Stimulated activated CD4-positive, alpha-beta T cell treated with anti-CD3 and anti-CD28 coated beads, Interleukin-2, amount 100 ng/mL, for 4 hours (primary cell): ENCODE measurements around the gene PLPPR4.
"Not testable (repeated sequence)": the region's sequence is repeated elsewhere in the genome, so short reads cannot be mapped to it uniquely, and the experiment has no call there.

Source experiments
- DNase-seq: peaks from one replicate; pipeline ENCODE4 v3.0.0-alpha.2; 2020; ENCODE audit warnings: low read depth

The PLPPR4 gene

DNA sequence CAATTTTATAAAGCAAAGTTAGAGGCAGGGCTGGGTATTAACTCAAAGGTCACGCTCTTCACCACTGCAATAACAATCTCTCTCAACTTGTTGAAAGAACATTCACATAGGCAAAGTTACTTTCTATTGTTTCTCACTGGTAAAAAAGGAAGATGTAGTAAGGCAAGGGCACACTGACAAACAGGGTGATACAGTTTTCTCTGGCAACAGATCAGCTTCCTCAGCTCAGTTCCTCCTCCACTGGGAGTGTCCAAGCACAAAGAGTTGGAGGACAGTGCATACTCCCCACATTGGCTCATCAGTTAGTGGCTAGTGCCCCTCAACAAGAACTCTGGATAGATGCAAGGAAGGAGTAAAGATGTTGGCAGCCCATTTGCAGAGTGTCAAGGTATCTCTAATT lies 3.7 kb downstream of the PLPPR4 start:
- DNase-seq = no peak

DNA sequence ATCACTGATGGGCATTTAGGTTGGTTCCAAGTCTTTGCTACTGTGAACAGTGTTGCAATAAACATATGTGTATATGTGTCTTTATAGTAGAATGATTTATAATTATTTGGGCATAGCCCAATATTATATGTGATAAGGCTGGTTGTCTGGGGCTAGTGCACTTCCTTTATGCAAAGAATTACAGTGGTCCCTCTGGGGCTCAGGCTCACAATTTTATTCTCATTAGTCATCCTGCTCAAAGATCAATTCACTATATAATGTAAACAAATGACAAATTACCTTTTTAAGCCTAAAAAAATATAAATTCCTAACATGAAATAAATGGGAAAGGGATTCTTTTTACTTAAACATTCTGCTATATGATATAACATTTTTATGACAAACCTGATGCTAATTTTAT lies 5.0 kb downstream of the PLPPR4 start:
- no peak for DNase-seq

DNA sequence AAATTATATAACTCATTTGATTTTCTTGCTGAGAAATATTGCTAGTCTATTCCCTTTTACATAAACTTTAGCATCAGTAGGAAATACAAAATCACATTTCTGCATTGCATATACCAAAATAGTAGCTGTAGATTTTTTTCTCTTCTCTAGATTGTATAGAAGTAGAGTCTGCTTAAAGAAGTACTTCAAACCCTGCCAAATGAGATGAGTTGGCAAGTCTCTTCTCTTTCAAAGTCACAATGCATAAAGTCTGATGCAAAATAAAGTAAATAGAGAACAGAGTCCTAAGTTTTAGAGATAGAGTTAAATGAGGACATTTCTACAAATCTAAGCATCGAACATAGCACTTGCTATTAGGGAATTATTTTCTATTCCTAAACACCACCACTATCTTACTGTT lies 6.4 kb downstream of the PLPPR4 start:
- no peak for DNase-seq

DNA sequence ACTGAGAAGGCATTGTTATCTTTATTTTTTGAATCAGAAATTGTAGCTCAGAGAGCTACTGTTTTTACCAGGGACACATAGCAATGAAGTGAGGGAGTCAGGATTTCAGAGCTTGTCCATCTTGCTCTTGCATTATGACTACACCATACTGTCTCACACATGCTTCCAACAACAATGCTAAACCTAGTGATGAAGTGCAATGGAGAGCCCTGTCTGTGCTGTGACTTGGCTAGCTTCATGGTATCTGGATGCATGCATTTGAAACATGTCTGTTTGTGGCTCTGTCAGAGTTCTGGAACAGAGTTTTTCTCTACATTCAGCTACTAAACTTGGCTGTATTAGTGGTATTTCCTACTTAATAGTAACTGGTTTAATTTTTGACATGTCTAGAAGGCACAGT lies 7.0 kb downstream of the PLPPR4 start:
- DNase-seq = no peak

DNA sequence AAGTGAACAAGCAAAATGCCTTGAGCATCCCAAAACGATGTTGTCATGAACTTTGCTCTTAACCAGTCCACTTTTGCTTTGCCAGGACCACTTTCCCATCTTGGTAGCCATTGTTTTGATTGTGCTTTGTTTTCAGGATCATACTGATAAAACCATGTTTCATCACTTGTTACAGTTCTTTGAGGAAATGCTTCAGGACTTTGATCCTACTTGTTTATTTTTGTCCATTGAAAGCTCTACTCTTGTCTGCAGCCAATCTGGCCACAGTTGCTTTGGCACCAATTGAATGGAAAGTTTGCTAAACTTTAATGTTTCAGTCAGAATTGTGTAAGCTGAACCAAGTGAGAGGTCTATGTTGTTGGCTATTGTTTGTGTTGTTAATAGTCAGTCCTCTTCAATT lies 12.8 kb downstream of the PLPPR4 start:
- DNase-seq = no peak

DNA sequence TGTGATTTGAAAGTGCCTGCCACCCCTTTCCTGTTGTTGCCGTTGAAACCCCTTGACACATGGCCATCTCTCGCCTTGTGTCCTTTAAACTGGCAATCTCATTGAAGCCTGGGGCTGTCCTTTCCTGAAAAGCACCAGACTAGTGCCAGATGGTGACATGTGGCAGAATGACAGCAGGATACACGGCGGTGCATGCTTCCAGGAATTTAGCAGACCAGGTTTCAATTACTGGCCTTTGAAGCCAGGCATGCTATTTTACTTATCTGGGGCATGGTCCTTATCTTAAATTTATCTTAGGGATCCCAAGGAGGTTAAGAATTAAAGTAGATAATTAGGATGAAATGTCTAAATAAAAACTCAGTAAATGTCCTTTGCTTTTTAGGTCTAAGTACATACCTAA lies 15.2 kb downstream of the PLPPR4 start:
- DNase-seq = no peak

DNA sequence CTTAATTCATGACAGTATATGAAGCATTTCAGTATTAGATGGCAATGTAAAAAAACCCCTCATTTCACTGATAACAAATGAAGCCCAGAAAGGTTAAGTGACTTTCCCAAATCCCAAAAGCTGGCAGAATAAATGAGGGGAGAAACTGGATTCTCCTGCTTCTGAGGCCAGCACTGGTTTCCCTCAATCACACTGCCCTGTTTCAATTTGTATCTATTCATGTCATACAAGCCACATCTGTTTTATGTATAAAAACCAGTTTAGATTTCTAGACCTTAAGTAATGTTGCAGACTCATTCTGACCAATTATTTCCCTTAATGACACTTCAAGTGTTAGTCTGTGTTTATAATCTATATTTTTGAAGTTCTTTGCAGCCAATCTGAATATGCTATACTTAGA lies 16.8 kb downstream of the PLPPR4 start:
- no peak for DNase-seq

DNA sequence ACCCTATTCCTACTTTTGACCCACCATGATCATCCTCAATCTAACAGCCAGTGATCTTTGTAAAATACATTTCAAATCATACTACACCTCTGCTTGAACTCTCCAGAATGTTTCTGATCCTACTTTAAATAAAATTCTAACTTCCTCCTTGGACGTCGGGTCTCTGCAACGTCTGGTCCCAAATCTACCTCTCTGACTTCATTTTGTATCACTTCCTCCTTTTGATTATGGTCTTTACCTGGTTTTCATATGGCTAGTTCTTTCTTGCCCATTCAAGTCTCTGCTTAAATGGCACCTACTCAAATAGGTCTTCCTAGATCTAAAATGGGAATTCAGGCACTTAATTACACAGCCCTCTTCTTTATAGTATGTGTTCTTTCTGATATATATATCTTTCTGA lies 18.2 kb downstream of the PLPPR4 start:
- no peak for DNase-seq

DNA sequence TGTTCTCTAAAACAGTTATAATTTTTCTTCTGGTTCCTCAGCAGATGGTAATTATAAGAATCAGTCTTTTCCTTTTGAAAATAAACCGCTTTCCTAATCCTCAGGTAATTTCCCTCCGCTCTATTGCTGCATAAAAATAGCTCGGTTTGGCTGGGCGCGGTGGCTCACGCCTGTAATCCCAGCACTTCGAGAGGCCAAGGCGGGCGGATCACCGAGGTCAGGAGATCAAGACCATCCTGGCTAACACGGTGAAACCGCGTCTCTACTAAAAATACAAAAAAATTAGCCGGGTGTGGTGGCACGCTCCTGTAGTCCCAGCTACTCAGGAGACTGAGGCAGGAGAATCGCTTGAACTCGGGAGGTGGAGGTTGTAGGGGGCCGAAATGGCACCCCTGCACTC lies 19.2 kb downstream of the PLPPR4 start:
- DNase-seq = not testable (repeated sequence)

DNA sequence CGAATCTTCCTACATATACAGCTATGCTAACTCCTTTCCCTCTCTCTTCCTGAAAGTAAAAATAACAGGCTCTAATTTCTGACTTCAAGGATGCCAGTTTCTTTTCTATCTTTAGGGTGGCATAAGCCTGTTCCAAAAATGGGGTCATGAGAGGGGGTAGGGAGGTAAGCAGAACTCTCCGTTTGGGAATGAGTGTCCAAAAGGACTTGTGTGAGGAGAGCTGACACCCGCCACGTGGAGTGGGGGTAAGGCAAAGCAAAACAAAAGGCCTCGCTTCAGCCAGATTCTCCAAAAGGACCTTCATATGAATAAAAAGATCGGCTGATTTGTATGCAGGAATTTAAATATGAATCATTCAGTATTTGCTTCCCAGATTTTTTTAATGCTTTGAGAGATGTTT lies 28.6 kb downstream of the PLPPR4 start:
- no peak for DNase-seq

DNA sequence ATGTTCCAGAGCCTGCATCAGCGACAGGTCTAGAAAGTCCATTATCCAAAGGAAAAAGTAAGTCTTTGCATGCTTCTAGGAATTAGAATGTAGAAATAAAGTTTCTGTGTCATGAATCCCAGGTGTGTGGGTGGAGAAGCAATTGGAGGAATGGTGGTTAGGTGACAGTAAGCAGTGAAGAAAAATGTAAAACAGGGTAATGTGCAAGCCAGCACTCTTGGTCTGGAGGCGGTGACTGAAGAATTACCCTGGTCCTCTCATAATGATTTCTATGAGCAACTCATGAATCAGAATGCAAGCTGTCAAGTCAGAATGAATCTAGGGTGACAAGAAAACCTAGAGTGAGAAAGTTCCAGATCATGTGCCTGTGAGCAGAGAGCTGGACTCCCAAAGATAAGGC lies 33.6 kb downstream of the PLPPR4 start:
- DNase-seq = no peak

DNA sequence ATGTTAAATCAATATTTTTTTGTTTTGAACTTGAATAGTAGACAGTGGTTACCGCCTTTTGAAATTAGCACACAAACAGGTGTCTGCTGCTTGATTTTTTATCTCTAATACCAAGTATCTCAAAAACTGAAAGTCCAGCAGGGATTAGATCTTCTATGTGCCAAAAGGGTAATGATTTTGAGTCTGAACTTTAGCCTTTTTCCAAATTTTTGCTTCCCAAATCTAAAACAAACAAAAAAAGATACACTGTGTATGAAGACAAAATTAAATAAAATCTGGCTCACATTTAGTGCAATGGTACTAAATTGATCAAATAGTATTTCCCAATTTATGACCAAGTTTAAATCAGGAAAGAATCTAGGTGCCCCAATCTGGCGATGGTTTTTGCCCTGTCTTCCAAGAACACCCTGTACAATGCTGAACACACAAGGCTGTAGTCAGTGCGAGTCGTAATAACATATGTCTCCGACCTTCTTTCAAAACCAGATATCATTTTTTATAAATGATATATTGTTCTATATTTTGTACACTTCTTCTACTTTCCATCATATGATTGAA lies 40.5 kb downstream of the PLPPR4 start:
- DNase-seq = no peak

DNA sequence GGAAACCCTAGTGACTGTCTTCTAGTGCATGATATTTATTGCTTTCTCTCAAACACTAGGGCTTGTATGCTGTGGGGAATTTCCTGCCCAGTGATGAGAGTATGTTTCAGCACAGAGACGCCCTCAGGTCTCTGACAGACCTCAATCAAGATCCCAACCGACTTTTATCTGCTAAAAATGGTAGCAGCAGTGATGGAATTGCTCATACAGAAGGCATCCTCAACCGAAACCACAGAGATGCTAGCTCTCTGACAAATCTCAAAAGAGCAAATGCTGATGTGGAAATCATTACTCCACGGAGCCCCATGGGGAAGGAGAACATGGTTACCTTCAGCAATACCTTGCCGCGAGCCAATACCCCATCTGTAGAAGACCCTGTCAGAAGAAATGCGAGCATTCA lies 41.3 kb downstream of the PLPPR4 start:
- DNase-seq = no peak

DNA sequence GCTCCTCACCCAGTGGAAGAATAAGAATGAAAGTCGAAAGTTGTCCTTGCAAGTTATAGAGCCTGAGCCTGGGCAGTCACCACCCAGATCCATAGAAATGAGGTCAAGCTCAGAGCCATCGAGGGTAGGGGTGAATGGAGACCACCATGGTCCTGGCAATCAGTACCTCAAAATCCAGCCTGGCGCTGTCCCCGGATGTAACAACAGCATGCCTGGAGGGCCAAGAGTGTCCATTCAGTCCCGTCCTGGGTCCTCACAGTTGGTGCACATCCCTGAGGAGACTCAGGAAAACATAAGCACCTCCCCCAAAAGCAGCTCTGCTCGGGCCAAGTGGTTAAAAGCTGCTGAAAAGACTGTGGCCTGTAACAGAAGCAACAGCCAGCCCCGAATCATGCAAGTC lies 41.8 kb downstream of the PLPPR4 start:
- DNase-seq = no peak

DNA sequence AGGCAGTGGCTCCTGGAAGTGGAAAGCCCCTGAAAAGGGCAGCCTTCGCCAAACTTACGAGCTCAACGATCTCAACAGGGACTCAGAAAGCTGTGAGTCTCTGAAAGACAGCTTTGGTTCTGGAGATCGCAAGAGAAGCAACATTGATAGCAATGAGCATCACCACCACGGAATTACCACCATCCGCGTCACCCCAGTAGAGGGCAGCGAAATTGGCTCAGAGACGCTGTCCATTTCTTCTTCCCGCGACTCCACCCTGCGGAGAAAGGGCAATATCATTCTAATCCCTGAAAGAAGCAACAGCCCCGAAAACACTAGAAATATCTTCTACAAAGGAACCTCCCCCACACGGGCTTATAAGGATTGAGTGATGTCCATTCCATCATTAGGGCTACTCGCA lies 42.4 kb downstream of the PLPPR4 start:
- DNase-seq = no peak

DNA sequence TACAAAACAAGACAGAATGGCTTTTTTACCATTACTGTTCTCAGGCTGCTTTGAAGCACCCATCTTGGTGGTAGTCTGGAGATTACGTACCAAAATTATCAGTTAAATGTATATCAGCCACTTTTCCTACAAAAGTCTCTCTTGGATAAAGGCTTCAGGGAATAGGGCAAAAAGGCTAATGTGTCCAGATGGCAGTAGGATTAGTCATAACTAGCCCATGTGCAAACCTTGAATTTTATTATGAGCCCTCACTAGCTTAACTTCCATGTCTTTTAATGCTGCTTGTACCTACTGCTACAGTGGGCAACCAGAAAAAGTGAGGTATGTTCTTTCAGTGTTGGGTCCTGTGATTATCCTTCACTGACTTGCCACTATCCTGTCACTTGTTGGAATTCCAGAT lies 51.0 kb downstream of the PLPPR4 start:
- DNase-seq = no peak

DNA sequence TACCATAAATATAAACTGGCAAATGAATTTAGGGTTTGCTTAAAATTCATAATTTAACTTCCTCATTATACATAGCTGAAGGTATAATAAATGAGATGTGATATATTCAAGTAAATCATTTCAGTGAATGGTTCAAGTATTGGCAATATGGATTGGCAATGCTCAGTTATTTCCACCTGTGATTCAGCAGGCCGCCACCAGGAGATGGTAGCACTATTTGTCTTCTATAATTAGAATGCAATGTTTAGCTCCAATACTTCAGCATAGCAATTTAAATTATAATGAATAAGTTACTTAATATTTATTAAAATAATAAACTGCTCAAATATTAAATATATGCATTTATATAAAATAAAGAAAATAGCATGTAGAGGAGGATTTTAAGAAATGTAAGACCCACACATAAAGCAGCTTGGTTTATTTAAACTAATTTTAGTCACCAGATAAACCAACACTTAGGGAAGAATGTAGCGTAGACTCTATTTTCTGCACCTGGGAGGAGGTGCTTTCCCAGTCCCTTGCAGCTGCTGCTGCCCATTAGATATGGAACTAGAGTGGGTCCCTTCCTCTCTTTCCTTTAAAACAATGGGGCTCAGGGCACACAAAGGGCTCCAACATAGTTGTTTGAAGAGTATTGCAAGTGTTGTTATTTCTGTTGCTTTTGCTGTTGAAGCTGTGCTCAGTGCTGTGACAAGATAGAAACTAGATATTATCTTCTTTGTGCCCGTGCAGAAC lies 62.1 kb downstream of the PLPPR4 start:
- DNase-seq = no peak

DNA sequence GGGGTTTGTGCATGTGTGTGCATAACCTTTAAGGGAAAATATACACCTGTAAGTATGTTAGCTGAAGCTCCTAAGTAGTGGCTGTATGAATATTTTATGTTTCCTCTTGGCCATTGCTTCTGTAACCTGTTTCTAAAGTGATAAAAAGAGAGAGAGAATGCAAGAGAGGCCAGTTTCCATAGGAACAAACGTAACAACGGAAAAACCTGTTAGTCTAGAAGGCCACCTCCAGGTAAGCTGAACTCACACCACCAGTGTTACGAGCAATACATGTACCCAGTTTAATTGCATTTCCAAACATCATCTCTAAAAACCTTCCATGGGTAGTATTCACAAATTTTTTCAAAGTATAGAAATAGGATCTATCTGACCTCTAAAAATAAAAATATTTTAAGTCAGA lies 63.1 kb downstream of the PLPPR4 start:
- no peak for DNase-seq

DNA sequence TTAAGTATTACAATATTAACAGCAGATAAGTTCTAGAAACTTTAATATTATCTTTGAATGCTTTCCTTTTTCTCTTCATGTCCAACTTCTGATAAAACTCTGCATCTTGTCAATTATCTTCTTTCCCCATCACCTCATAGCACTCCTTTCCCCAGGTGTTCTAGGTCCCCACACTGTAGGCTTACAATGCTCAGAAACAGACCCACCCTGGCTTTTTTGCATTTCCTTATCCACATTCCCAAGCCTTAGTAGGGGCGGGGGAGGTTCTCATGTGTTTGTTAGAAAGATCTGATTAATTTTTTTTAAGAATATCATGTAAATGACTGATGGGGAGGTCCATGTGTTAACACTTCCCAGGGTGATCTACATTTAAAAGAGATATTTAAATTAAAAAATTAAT lies 63.9 kb downstream of the PLPPR4 start:
- DNase-seq = no peak

DNA sequence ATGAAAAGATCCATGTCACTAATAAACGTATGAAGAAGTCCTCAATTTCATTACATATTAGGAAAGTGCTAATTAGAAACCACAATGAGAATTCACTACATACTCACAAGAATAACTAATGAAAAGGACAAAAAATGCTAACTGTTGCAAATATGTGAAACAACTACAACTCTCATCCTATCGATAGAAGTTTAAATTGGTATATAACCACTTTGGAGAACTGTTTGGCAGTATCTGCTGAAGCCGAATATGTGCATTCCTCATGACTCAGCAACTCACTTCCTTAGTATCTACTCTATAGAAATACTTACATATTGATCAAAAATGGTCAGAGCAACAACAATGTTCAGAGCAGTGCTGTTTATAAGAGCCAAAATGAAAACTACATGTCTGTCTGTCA lies 66.8 kb downstream of the PLPPR4 start:
- no peak for DNase-seq

DNA sequence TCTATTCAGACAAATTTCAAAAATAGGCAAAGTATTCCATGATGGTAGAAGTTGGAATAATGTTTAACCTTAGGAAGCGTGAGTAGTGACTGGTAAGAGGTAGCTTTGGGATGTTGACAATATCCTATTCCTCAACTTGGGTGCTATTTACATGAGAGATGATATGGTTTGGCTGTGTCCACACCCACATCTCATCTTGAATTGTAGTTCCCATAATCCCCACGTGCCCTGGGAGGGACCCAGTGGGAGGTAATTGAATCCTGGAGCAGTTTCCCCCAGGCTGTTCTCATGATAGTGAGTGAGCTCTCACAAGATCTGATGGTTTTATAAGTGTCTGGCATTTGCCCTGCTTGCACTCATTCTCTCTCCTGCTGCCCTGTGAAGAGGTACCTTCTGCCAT lies 67.3 kb downstream of the PLPPR4 start:
- DNase-seq = no peak

DNA sequence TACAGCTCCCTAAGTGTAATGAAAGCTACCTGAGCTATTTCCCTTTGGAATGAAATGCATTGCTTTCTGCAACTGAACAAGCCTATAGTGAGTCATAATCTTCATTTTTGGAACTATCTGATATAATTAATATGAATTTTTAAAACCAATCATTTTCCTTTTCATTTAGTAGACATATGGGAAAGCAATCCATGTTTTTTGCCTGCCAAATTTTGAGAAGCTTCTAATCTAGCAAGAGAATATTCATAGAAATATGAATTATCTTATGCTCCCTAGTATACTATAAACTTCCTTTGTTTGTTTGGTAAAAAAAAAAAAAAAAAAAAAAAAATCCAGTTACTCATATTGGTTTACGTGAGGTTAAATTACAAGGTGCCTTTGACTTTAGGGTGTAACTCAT lies 68.3 kb downstream of the PLPPR4 start:
- DNase-seq = no peak

DNA sequence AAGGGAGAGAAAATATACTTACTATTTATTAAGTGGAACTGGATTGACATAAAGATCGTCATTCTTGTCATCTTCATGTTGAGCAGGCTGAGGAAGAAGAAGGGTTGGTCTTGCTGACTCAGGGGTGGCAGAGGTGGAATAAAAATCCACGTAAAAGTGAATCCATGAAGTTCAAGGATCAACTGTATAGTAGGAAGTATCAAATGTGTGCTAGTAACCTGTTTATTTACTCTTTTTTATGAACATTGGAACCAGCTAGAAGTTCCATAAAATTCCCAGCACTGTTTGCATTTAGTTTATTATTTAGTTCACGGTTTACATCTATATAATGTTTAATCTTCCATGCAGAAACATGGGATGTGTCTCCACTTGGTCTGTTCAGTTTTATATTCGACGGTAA lies 70.7 kb downstream of the PLPPR4 start:
- no peak for DNase-seq

DNA sequence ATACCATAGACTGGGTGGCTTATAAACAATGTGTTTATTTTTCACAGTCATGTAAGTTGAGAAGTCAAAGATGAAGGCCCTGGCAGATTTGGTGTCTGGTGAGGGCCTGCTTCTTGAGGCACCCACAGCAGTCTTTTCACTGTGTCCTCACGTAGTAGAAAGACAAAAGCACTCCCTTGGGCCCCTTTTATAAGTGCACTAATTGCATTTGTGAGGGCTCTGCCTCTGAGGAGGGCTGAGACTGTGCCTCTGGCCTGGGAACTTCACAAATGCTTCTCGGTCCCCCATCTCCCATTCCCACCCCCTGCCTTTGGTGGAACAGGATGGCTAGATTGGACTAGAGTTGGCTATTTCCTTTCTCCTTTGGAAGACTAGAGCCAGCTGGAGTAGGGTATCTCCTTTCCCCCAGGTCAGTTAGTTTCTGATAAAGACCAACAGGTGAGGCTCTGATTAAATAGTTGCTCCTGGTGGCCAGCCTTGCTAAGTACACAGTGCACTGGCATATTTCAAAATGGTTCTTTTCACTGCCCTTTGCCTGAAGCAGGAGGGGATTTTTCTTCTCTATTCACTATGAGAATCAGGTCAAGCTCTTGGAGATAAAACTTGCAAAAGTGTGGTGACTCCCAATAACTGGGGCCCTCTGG lies 82.9 kb downstream of the PLPPR4 start:
- DNase-seq = no peak
